Activated CD8-positive, alpha-beta memory T cell treated with anti-CD3 and anti-CD28 coated beads, Interleukin-2, amount 10 ng/mL, durations not matched to agents 7 days and 5 days (primary cell): ENCODE measurements around the gene SEC23A. TPM values are rescaled to one million over a fixed set of nuclear protein-coding genes. Genes with fewer than 3 reads are reported as not detected.
A peak's percentile ranks its signal among the peaks of the same experiment; 100 is the strongest.
"Not testable (repeated sequence)": the region's sequence is repeated elsewhere in the genome, so short reads cannot be mapped to it uniquely, and the experiment has no call there.

Experiments
- ATAC-seq: fragments of 150-1000 bp; cut with Tn5 transposase; one replicate; pipeline ENCODE4 v1.10.0; 2021; ENCODE audit warnings: moderate library complexity
- CTCF ChIA-PET: fragments of 350-600 bp; sonication (Branson Sonifier 250); formaldehyde crosslinking; loops from one replicate; lab custom pipeline; 2021; ENCODE audit warnings: antibody characterized with exemption; lab: Charles Lee
- DNase-seq: peaks from one replicate; pipeline ENCODE4 v3.0.0-alpha.2; 2020
- H3K27ac Mint-ChIP-seq: one replicate; pipeline ENCODE4 v1.8.0; 2021; ENCODE audit warnings: mild to moderate bottlenecking, mixed read lengths
- H3K27me3 Mint-ChIP-seq: one replicate; pipeline ENCODE4 v1.8.0; 2021; ENCODE audit warnings: mixed read lengths
- H3K36me3 Mint-ChIP-seq: one replicate; pipeline ENCODE4 v1.8.0; 2021; ENCODE audit warnings: mild to moderate bottlenecking, mixed read lengths
- H3K4me1 Mint-ChIP-seq: one replicate; pipeline ENCODE4 v1.8.0; 2021; ENCODE audit warnings: mixed read lengths
- H3K4me3 Mint-ChIP-seq: one replicate; pipeline ENCODE4 v1.8.0; 2021; ENCODE audit warnings: mild to moderate bottlenecking, moderate library complexity, mixed read lengths
- H3K9me3 Mint-ChIP-seq: one replicate; pipeline ENCODE4 v1.8.0; 2022; ENCODE audit warnings: low read depth, mixed read lengths
- total RNA-seq, 2 experiments: library from RNA; stranded (reverse); gene quantifications; one replicate each; pipeline ENCODE4 v1.2.3, GENCODE V29; 2021

SEC23A gene
- total RNA-seq, 2 experiments from 2014 or later: 43.7 to 54.3 TPM

GRCh38 chr14:39108791-39109190, 5.8 kb upstream of the SEC23A start:
- ATAC-seq (no peak), DNase-seq (no peak)
- Mint-ChIP-seq H3K27me3 (no peaks in the 10 kb centered on the region), H3K9me3 (no peaks in the 10 kb centered on the region), H3K4me1 (peaks cover 33% of the 10 kb centered on the region), H3K36me3 (peaks cover under 1% of the 10 kb centered on the region), H3K27ac (no peak overlapping the region), H3K4me3 (no peak overlapping the region)
- CTCF ChIA-PET: no interaction called here

- no peak for ATAC-seq
- peaks cover 29% of the 10 kb centered on the region for H3K4me1 Mint-ChIP-seq
Measured at GRCh38 chr14:39107591-39107996, 4.6 kb upstream of the SEC23A start.

GRCh38 chr14:39104078-39104801, 1.2 kb upstream of the SEC23A start:
- H3K36me3 Mint-ChIP-seq, ATAC-seq, H3K9me3 Mint-ChIP-seq, DNase-seq, H3K27me3 Mint-ChIP-seq: not testable (repeated sequence)
- Mint-ChIP-seq H3K27ac (peak overlapping the region; percentile 91), H3K4me1 (peaks cover 49% of the 10 kb centered on the region), H3K4me3 (peak overlapping the region; percentile 94)
- CTCF ChIA-PET: interaction anchor here (1.2 to 3.3 kb wide), 5 partner anchors 10 to 330 kb away, joined by 4 to 10 read pairs (median 5); partner anchors contain the start of genes GEMIN2 and TRAPPC6B

More at GRCh38 chr14:39107591-39107996, 4.6 kb upstream of the SEC23A start:
- Mint-ChIP-seq H3K27me3 (no peaks in the 10 kb centered on the region), H3K36me3 (peaks cover 3% of the 10 kb centered on the region), H3K9me3 (no peaks in the 10 kb centered on the region), H3K27ac (no peak overlapping the region), H3K4me3 (no peak overlapping the region)
- DNase-seq: no peak
- CTCF ChIA-PET: interaction anchor here (0.7 to 1.6 kb wide), 8 partner anchors 8 to 261 kb away, joined by 3 to 5 read pairs (median 4); partner anchors contain the start of gene TRAPPC6B

GRCh38 chr14:39102265-39102968, 618 bp downstream of the SEC23A start:
- Mint-ChIP-seq H3K4me3 (peak overlapping the region; percentile 94), H3K27ac (peak overlapping the region; percentile 91), H3K4me1 (peaks cover 48% of the 10 kb centered on the region), H3K27me3 (no peaks in the 10 kb centered on the region), H3K36me3 (peaks cover 8% of the 10 kb centered on the region), H3K9me3 (no peaks in the 10 kb centered on the region)
- CTCF ChIA-PET: interaction anchor here (1.3 to 3.3 kb wide), 7 partner anchors 11 to 332 kb away, joined by 3 to 10 read pairs (median 5); partner anchors contain the start of genes FBXO33, GEMIN2 and TRAPPC6B
- no peak for DNase-seq
- ATAC-seq: peak; percentile 37

- no peak for ATAC-seq
- H3K4me3 Mint-ChIP-seq: no peak overlapping the region
- peaks cover 18% of the 10 kb centered on the region for H3K36me3 Mint-ChIP-seq
- peaks cover 49% of the 10 kb centered on the region for H3K4me1 Mint-ChIP-seq
- H3K27ac Mint-ChIP-seq: peak overlapping the region; percentile 4
- H3K27me3 Mint-ChIP-seq: no peaks in the 10 kb centered on the region
- DNase-seq: no peak
- no peaks in the 10 kb centered on the region for H3K9me3 Mint-ChIP-seq
- CTCF ChIA-PET: no interaction called here
Measured at GRCh38 chr14:39099748-39100147, 3.3 kb downstream of the SEC23A start.

GRCh38 chr14:39099215-39099614, 3.8 kb downstream of the SEC23A start:
- H3K4me3 Mint-ChIP-seq, ATAC-seq, H3K9me3 Mint-ChIP-seq, H3K27me3 Mint-ChIP-seq, H3K27ac Mint-ChIP-seq, DNase-seq: not testable (repeated sequence)
- peaks cover 48% of the 10 kb centered on the region for H3K4me1 Mint-ChIP-seq
- CTCF ChIA-PET: interaction anchor here (1.0 kb wide), 1 partner anchor 8 kb away, joined by 4 read pairs; no protein-coding TSS in a partner anchor
- peaks cover 23% of the 10 kb centered on the region for H3K36me3 Mint-ChIP-seq

- DNase-seq: no peak
- peak; percentile 68 for ATAC-seq
- Mint-ChIP-seq H3K9me3 (no peaks in the 10 kb centered on the region), H3K36me3 (peaks cover 32% of the 10 kb centered on the region), H3K27ac (peak overlapping the region; percentile 47), H3K4me1 (peaks cover 42% of the 10 kb centered on the region), H3K4me3 (peak overlapping the region; percentile 7), H3K27me3 (no peaks in the 10 kb centered on the region)
- CTCF ChIA-PET: interaction anchor here (0.7 to 1.2 kb wide), 2 partner anchors 10 to 134 kb away, joined by 3 to 5 read pairs; no protein-coding TSS in a partner anchor
Measured at GRCh38 chr14:39097159-39097558, 5.9 kb downstream of the SEC23A start.

GRCh38 chr14:39094515-39094914, 8.5 kb downstream of the SEC23A start:
- H3K27me3 Mint-ChIP-seq: no peaks in the 10 kb centered on the region
- CTCF ChIA-PET: interaction anchor here (0.9 to 1.1 kb wide), 2 partner anchors 13 to 288 kb away, joined by 3 read pairs; no protein-coding TSS in a partner anchor
- no peak overlapping the region for H3K27ac Mint-ChIP-seq
- ATAC-seq (no peak), DNase-seq (no peak)
- no peaks in the 10 kb centered on the region for H3K9me3 Mint-ChIP-seq
- peaks cover 35% of the 10 kb centered on the region for H3K4me1 Mint-ChIP-seq
- peaks cover 51% of the 10 kb centered on the region for H3K36me3 Mint-ChIP-seq
- no peak overlapping the region for H3K4me3 Mint-ChIP-seq

- Mint-ChIP-seq H3K4me3 (no peak overlapping the region), H3K27me3 (no peaks in the 10 kb centered on the region), H3K27ac (peak overlapping the region; percentile 7), H3K36me3 (peaks cover 55% of the 10 kb centered on the region), H3K4me1 (peaks cover 24% of the 10 kb centered on the region), H3K9me3 (no peaks in the 10 kb centered on the region)
- DNase-seq: no peak
- CTCF ChIA-PET: no interaction called here
- ATAC-seq: no peak
Measured at GRCh38 chr14:39091716-39092115, 11.3 kb downstream of the SEC23A start.

- Mint-ChIP-seq H3K27ac (no peak overlapping the region), H3K27me3 (no peaks in the 10 kb centered on the region), H3K4me3 (no peak overlapping the region), H3K36me3 (peaks cover 64% of the 10 kb centered on the region), H3K9me3 (no peaks in the 10 kb centered on the region), H3K4me1 (peaks cover 24% of the 10 kb centered on the region)
- DNase-seq: no peak
- CTCF ChIA-PET: no interaction called here
- ATAC-seq: no peak
Measured at GRCh38 chr14:39090548-39091111, 12.4 kb downstream of the SEC23A start.

- H3K4me1 Mint-ChIP-seq: peaks cover 16% of the 10 kb centered on the region
- ATAC-seq (no peak), DNase-seq (no peak)
- CTCF ChIA-PET: no interaction called here
- no peaks in the 10 kb centered on the region for H3K27me3 Mint-ChIP-seq
- no peak overlapping the region for H3K4me3 Mint-ChIP-seq
- no peaks in the 10 kb centered on the region for H3K9me3 Mint-ChIP-seq
- H3K27ac Mint-ChIP-seq: no peak overlapping the region
- peaks cover 64% of the 10 kb centered on the region for H3K36me3 Mint-ChIP-seq
Measured at GRCh38 chr14:39087493-39087892, 15.5 kb downstream of the SEC23A start.

GRCh38 chr14:39085933-39086332, 17.1 kb downstream of the SEC23A start:
- no peaks in the 10 kb centered on the region for H3K9me3 Mint-ChIP-seq
- H3K36me3 Mint-ChIP-seq: peaks cover 60% of the 10 kb centered on the region
- H3K27me3 Mint-ChIP-seq: no peaks in the 10 kb centered on the region
- ATAC-seq: no peak
- CTCF ChIA-PET: no interaction called here
- no peak overlapping the region for H3K4me3 Mint-ChIP-seq
- peaks cover 7% of the 10 kb centered on the region for H3K4me1 Mint-ChIP-seq
- DNase-seq: no peak
- no peak overlapping the region for H3K27ac Mint-ChIP-seq

- Mint-ChIP-seq H3K4me3 (no peak overlapping the region), H3K9me3 (no peaks in the 10 kb centered on the region), H3K4me1 (peaks cover 2% of the 10 kb centered on the region), H3K27me3 (no peaks in the 10 kb centered on the region), H3K36me3 (peaks cover 55% of the 10 kb centered on the region), H3K27ac (no peak overlapping the region)
- ATAC-seq (no peak), DNase-seq (no peak)
- CTCF ChIA-PET: no interaction called here
Measured at GRCh38 chr14:39083127-39083526, 19.9 kb downstream of the SEC23A start.
